HG03469 (cell line): ENCODE data around the gene MYL5.
A peak's percentile ranks its signal among the peaks of the same experiment; 100 is the strongest.
"Not testable (repeated sequence)": the region's sequence is repeated elsewhere in the genome, so short reads cannot be mapped to it uniquely, and the experiment has no call there.

Source experiments
- ATAC-seq: cut with Tn5 transposase; IDR thresholded peaks from one replicate; pipeline ENCODE4 v1.9.1; 2021; ENCODE audit warnings: mild to moderate bottlenecking, moderate library complexity, moderate number of reproducible peaks; ENCODE audit not compliant: unreplicated experiment

The MYL5 gene

DNA sequence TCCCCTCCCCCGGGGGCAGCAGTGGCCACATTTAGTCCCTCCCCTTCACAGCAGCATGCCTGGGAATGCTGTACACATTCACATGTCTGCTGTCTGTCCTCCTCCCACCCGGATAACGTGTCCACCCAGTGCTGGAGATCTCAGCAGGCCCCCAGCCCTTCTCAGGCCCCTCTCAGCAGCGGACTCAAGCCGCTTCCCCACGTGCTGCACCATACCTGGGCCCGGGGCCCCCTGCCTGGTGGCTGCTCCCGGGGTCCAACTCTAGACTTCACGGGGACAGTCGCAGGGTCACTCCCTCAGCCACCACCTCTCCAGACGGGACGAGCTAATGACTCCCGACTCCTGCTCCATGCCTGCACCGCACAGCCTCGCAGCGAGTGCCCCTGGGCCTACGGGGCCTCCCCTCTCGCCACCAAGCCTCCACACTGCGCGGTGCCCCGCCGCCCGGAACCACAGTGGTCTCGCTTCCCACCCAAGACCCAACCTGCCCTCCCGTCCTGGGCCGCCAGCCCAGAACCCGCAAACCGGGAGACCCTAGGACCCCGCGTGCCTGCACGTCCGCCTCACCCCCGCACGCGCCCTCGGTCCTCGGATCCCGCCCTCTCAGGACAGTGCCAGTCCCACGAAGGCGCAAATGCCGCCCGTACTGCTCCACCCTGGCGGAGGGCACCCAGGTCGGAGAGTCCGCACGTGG is 30.0 kb downstream of the MYL5 start:
- no peak for ATAC-seq

DNA sequence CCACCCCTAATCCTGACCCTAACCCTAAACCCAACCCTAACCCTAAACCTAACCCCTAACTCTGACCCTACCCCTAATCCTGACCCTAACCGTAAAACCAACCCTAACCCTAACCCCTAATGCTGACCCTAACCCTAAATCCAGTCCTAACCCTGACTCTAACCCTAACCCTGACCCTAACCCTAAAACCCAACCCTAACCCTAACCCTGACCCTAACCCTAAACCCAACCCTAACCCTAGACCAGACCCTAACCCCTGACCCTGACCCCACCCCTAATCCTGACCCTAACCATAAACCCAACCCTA is 30.6 kb downstream of the MYL5 start:
- ATAC-seq: no peak

- ATAC-seq: peak; percentile 69
These were observed 31.1 kb downstream of the MYL5 start, which contains the start of gene PCGF3 for GRCh38 chr4:705278-706082. Gene PCGF3 (plus strand): TSS chr4:705832. CDS start chr4:733681, 27,849 bp downstream.

- not testable (repeated sequence) for ATAC-seq
These were observed 31.8 kb downstream of the MYL5 start for GRCh38 chr4:706083-706633.

GRCh38 chr4:706834-707598 is 32.7 kb downstream of the MYL5 start:
- ATAC-seq: no peak

DNA sequence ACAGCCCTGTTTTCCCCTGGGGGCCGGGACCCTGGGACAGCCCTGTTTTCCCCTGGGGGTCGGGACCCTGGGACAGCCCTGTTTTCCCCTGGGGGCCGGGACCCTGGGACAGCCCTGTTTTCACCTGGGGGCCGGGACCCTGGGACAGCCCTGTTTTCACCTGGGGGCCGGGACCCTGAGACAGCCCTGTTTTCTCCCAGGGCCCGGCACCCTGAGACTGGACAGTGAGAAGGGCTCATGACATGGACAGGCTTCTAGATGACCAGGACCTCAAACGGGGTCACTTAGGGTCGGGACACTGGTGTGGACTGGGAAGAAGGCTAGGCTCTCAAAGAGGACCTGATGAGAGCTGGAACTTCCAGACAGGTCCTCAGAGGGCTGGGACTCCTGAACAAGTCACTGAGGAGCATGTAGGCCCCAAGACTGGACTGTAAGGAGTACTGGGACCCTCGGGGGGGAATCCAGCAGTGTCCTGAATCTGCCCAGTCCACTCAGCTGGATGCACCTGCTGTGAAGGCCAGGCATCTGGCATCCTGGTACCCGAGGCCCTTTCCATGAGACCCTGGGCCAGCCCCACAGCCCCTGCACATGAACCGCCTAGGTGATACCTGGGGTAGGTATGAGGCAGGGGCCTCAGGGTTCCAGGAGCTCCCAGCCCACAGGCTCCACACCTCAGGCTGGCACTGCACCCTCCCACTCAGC is 33.7 kb downstream of the MYL5 start:
- ATAC-seq: no peak

GRCh38 chr4:708631-708933 is 34.2 kb downstream of the MYL5 start:
- no peak for ATAC-seq

- ATAC-seq: no peak
These were observed 35.0 kb downstream of the MYL5 start for GRCh38 chr4:709348-709747.

DNA sequence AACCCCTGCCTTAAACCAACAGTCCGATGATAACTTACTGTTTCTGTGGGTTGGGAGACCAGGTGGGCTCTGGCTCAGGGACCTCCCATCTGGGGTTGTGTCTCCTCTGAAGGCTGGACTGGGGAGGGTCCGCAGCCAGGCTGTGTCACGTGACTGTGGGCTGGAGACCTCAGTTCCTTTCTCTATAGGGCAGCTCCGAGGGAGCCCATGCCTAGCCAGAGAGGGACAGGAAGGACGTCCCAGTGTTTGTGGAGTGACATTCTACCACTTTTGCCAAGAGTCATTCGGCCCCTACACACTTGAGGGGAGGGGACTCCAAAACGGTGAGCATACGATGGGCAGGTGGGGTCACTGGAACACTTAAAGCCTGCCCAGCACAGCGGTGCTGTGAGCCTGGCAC is 35.8 kb downstream of the MYL5 start:
- no peak for ATAC-seq

- no peak for ATAC-seq
These were observed 36.6 kb downstream of the MYL5 start for GRCh38 chr4:710916-711315.

DNA sequence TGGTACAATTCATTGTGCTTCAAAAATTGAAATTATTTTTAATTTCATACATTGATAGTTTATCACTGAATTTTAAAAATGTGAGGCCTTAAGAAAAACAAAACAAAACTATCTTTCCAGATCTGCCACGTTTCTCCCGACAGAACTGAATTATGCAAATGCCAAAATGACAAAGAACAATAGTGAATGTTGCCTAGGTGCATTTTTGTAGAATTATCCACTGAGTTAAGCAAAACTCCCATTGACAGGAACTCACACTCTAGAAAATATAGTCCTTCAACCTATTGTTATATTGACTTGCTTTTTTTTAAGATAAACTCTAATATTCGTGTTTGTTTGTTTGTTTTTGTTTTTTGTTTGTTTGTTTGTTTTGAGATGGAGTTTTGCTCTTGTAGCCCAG is 37.8 kb downstream of the MYL5 start:
- ATAC-seq: no peak

- no peak for ATAC-seq
These were observed 38.7 kb downstream of the MYL5 start for GRCh38 chr4:712916-713632.

DNA sequence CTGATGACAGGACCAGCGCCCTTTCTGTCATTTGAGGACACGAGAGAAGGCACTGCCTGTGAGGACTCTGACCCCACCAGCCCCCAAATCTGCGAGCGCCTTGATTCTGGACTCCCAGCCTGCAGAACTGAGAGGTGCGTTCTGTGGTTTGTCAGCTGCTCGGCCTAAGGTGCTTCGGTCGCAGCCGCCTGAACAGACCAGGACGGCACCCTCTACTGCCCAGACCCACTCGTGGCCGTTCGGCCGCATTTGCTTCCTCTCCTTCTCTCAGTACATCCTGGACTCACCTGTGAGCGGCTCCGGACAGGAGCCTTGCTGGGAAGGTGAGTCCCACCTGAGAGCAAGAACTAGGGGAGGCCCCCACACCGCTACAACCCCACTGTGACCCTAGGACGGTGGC is 39.7 kb downstream of the MYL5 start:
- no peak for ATAC-seq

GRCh38 chr4:717601-718320 is 43.4 kb downstream of the MYL5 start:
- ATAC-seq: no peak

DNA sequence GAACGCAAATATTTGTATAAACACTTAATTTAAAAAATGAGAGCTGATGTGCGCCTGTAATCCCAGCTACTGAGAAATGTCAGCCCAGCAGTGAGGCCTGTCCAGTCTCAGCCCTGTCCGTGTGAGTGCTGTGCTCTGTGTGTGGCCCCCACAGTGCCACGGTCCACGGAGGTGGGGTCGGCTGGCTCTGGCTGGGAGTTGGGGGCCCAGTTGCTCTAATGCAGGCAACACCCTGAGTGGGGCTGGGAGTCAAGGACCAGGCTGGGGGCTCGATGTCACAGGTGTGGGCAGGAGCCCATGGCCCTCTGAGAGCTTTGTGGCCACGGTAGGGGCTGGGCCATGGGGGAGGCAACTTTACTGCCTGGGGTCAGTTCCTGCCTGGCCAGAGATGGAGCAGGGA is 44.1 kb downstream of the MYL5 start:
- no peak for ATAC-seq

- ATAC-seq: no peak
These were observed 45.9 kb downstream of the MYL5 start for GRCh38 chr4:720111-720860.

DNA sequence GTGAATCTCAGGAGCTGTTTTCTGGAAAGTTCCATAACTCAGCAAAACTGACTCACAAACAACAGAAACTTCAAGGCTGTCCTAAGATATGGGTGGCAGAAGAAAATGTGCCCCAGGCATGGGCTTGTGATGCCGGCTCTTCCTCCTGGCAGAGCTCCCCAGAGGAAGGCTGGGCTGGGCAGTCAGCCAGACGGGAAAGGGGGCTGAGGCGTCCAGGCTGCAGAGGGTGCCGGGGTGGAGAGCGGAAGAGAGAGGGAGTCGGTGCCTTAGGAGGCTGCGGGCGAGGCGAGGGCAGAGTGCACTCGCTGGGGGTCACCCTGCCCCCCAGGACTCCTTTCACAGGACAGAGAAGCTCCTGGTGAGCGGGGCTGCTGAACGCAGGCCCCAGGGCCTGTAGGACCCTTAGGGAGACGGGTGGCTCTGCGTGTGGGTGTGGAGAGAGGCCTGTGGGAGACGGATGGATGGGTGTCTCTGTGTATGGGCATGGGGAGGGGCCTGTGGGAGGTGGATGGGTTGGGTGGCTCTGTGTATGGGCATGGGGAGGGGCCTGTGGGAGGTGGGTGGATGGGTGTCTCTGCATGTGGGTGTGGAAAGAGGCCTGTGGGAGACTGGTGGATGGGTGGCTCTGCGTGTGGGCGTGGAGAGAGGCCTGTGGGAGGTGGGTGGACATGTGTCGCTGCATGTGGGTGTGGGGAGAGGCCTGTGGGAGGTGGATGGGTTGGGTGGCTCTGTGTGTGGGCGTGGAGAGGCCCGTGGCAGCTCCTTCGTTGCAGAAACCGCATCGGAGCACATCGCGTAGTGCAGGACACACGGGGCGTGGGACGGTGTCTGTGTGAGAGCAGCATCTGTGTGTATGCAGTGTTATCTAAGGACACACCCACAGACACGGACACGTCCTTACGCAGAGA is 47.2 kb downstream of the MYL5 start:
- no peak for ATAC-seq

GRCh38 chr4:722169-722725 is 47.9 kb downstream of the MYL5 start:
- ATAC-seq: no peak
